ENCODE data around the gene COMMD10. TPM values are rescaled to one million over a fixed set of nuclear protein-coding genes. Genes with fewer than 3 reads are reported as not detected.
"Not testable (repeated sequence)": the region's sequence is repeated elsewhere in the genome, so short reads cannot be mapped to it uniquely, and the experiment has no call there.

Gene COMMD10
- total RNA-seq, 4 donors from 2014 or later = 26.8 to 44.3 (median 33.9) TPM

- ATAC-seq (ENCODE audit: low FRiP score) = no peak
- no peak for TF ChIP-seq CTCF (IDR thresholded peaks at IDR 0.05)
- DNase-seq (ENCODE audit: low spot score) = no peak
Observed at GRCh38 chr5:116075191-116075831, 9.5 kb upstream of the COMMD10 start.

GRCh38 chr5:116076496-116076895 is 8.3 kb upstream of the COMMD10 start:
- TF ChIP-seq CTCF (IDR thresholded peaks at IDR 0.05) = no peak
- DNase-seq (ENCODE audit: low spot score) (no peak), ATAC-seq (ENCODE audit: low FRiP score) (no peak)

GRCh38 chr5:116078199-116078598 is 6.6 kb upstream of the COMMD10 start:
- TF ChIP-seq CTCF (IDR thresholded peaks at IDR 0.05) = no peak
- ATAC-seq (ENCODE audit: low FRiP score) = no peak
- no peak for DNase-seq (ENCODE audit: low spot score)

- no peak for TF ChIP-seq CTCF (IDR thresholded peaks at IDR 0.05)
- peak; percentile 49 for ATAC-seq (ENCODE audit: low FRiP score)
- DNase-seq (ENCODE audit: low spot score) = no peak
Observed at GRCh38 chr5:116084287-116084691, 536 bp upstream of the COMMD10 start.

GRCh38 chr5:116086309-116086708 is 1.5 kb downstream of the COMMD10 start:
- not testable (repeated sequence) for DNase-seq (ENCODE audit: low spot score); ATAC-seq (ENCODE audit: low FRiP score)

- no peak for ATAC-seq (ENCODE audit: low FRiP score)
- no peak for DNase-seq (ENCODE audit: low spot score)
- TF ChIP-seq CTCF (IDR thresholded peaks at IDR 0.05) = no peak
Observed at GRCh38 chr5:116088062-116088461, 3.2 kb downstream of the COMMD10 start.

GRCh38 chr5:116090302-116090701 is 5.5 kb downstream of the COMMD10 start:
- DNase-seq (ENCODE audit: low spot score) = no peak
- no peak for ATAC-seq (ENCODE audit: low FRiP score)
- no peak for TF ChIP-seq CTCF (IDR thresholded peaks at IDR 0.05)
